DOHH2 (cell line): Measurements from ENCODE around the gene PPP1R1B.

Experiments
- H3F3A ChIP-seq: fragments of 200-600 bp; sonication (generic), shearing (Covaris generic); 2 replicates; pipeline ENCODE4 v1.6.0; 2016; ENCODE audit warnings: antibody characterized with exemption, mild to moderate bottlenecking; ENCODE audit not compliant: control insufficient read depth, insufficient read depth
- H3K27ac ChIP-seq: fragments of 200-600 bp; sonication (generic); 2 replicates; pipeline ENCODE4 v1.5.1; 2014; ENCODE audit warnings: low read depth, mild to moderate bottlenecking, low read length, moderate library complexity
- H3K27me3 ChIP-seq: fragments of 200-600 bp; sonication (generic); 2 replicates; pipeline ENCODE4 v1.6.1; 2014; ENCODE audit warnings: mild to moderate bottlenecking, low read length, mixed read lengths; ENCODE audit not compliant: control insufficient read depth
- H3K36me3 ChIP-seq: fragments of 200-600 bp; sonication (generic); 2 replicates; pipeline ENCODE4 v1.6.1; 2014; ENCODE audit warnings: mild to moderate bottlenecking, low read length, moderate library complexity, mixed read lengths; ENCODE audit not compliant: control insufficient read depth
- H3K4me1 ChIP-seq: fragments of 200-600 bp; sonication (generic); 2 replicates; pipeline ENCODE4 v1.6.1; 2014; ENCODE audit warnings: mild to moderate bottlenecking, low read length, mixed read lengths; ENCODE audit not compliant: control insufficient read depth
- H3K4me2 ChIP-seq: fragments of 200-600 bp; sonication (generic); 2 replicates; pipeline ENCODE4 v1.6.0; 2014; ENCODE audit warnings: mild to moderate bottlenecking, low read length, moderate library complexity
- H3K4me3 ChIP-seq: fragments of 200-600 bp; sonication (generic); 2 replicates; pipeline ENCODE4 v1.5.1; 2014; ENCODE audit warnings: mild to moderate bottlenecking, low read length, mixed read lengths
- H3K79me2 ChIP-seq: fragments of 200-600 bp; sonication (generic); 2 replicates; pipeline ENCODE4 v1.6.1; 2014; ENCODE audit warnings: mild to moderate bottlenecking, low read length, mixed read lengths; ENCODE audit not compliant: control insufficient read depth
- H3K9me2 ChIP-seq: fragments of 200-600 bp; sonication (generic); replicated peaks from 2 replicates; pipeline ENCODE4 v1.6.1; 2014; ENCODE audit warnings: mild to moderate bottlenecking, low read length, mixed read lengths; ENCODE audit not compliant: control insufficient read depth
- H3K9me3 ChIP-seq: fragments of 200-600 bp; sonication (generic); 2 replicates; pipeline ENCODE4 v1.6.1; 2014; ENCODE audit warnings: antibody characterized with exemption, low read length, mixed read lengths; ENCODE audit not compliant: control insufficient read depth, insufficient read depth
- H4K20me1 ChIP-seq: fragments of 200-600 bp; sonication (generic); 2 replicates; pipeline ENCODE4 v1.6.0; 2014; ENCODE audit warnings: low read depth, mild to moderate bottlenecking, antibody characterized with exemption, low read length, moderate library complexity; ENCODE audit not compliant: control insufficient read depth, insufficient read depth
- EZH2phosphoT487 ChIP-seq: fragments of 200-600 bp; sonication (generic); IDR thresholded peaks from 2 replicates; pipeline ENCODE4 v1.6.1; 2017; ENCODE audit warnings: borderline replicate concordance, mild to moderate bottlenecking, antibody characterized with exemption, low read length, moderate library complexity, mixed read lengths
- TF ChIP-seq, protein P1 (sequence below): fragments of 200-600 bp; sonication (generic); IDR thresholded peaks from one replicate; pipeline ENCODE4 v1.5.1; 2014; ENCODE audit warnings: antibody characterized with exemption, mild to moderate bottlenecking, low read depth, low read length; ENCODE audit not compliant: poor library complexity, severe bottlenecking

The PPP1R1B gene

GRCh38 chr17:39639566-39640458, 13.1 kb downstream of the PPP1R1B start:
- Histone ChIP-seq H3K79me2 (peaks cover 77% of the 10 kb centered on the region), H3K36me3 (peaks cover 9% of the 10 kb centered on the region; the same call in 1 of the 2 replicates), H3K4me3 (no peak overlapping the region), H3K9me3 (no peaks in the 10 kb centered on the region), H3F3A (no peaks in the 10 kb centered on the region), H4K20me1 (peaks cover 12% of the 10 kb centered on the region; the same call in 1 of the 2 replicates), H3K27ac (no peak overlapping the region), H3K4me1 (peaks cover 22% of the 10 kb centered on the region), H3K4me2 (no peak overlapping the region), H3K9me2 (no peaks in the 10 kb centered on the region), H3K27me3 (no peaks in the 10 kb centered on the region)
- no peak for TF ChIP-seq EZH2phosphoT487
- TF ChIP-seq, protein P1, sequence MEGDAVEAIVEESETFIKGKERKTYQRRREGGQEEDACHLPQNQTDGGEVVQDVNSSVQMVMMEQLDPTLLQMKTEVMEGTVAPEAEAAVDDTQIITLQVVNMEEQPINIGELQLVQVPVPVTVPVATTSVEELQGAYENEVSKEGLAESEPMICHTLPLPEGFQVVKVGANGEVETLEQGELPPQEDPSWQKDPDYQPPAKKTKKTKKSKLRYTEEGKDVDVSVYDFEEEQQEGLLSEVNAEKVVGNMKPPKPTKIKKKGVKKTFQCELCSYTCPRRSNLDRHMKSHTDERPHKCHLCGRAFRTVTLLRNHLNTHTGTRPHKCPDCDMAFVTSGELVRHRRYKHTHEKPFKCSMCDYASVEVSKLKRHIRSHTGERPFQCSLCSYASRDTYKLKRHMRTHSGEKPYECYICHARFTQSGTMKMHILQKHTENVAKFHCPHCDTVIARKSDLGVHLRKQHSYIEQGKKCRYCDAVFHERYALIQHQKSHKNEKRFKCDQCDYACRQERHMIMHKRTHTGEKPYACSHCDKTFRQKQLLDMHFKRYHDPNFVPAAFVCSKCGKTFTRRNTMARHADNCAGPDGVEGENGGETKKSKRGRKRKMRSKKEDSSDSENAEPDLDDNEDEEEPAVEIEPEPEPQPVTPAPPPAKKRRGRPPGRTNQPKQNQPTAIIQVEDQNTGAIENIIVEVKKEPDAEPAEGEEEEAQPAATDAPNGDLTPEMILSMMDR = no peak

DNA sequence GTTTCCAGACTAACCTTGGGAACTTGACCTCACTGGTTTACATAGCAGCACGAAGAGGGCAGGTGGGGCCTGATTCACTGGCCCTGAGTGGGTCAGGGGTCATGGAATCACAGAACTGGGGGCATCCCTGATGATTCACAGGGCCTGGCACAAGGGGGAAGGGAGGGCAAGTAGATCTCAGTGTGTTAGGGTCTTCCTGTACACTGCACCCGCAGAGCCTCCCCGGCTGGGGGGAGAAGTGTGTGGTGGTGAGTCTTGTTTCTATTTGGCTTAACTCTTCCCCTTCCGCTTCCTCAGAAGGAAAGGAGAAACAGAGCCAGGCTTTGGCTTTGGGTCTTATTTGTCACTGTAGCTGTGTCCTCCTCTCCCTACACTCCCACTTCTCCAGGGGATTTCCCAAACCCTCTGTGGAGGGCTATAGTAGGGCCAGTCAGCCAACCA, 13.9 kb downstream of the PPP1R1B start:
- H3K79me2 ChIP-seq = peaks cover 83% of the 10 kb centered on the region

GRCh38 chr17:39641097-39641496, 14.3 kb downstream of the PPP1R1B start:
- TF ChIP-seq, protein P1 = no peak
- no peak for TF ChIP-seq EZH2phosphoT487
- Histone ChIP-seq H3K79me2 (peaks cover 86% of the 10 kb centered on the region), H3K27ac (no peak overlapping the region), H3K27me3 (no peaks in the 10 kb centered on the region), H4K20me1 (peaks cover 15% of the 10 kb centered on the region; the same call in 1 of the 2 replicates), H3K9me3 (no peaks in the 10 kb centered on the region), H3K4me3 (no peak overlapping the region), H3K4me2 (no peak overlapping the region), H3K36me3 (peaks cover 9% of the 10 kb centered on the region; the same call in 1 of the 2 replicates), H3K9me2 (no peaks in the 10 kb centered on the region), H3F3A (no peaks in the 10 kb centered on the region), H3K4me1 (peaks cover 18% of the 10 kb centered on the region)

More for the DNA sequence above, 13.9 kb downstream of the PPP1R1B start:
- Histone ChIP-seq H3K27ac (no peak overlapping the region), H3K4me2 (no peak overlapping the region), H3F3A (no peaks in the 10 kb centered on the region), H3K9me3 (no peaks in the 10 kb centered on the region), H3K36me3 (peaks cover 9% of the 10 kb centered on the region; the same call in 1 of the 2 replicates), H3K9me2 (no peaks in the 10 kb centered on the region), H3K4me3 (no peak overlapping the region), H3K27me3 (no peaks in the 10 kb centered on the region), H3K4me1 (peaks cover 22% of the 10 kb centered on the region), H4K20me1 (peaks cover 15% of the 10 kb centered on the region; the same call in 1 of the 2 replicates)
- TF ChIP-seq EZH2phosphoT487 = no peak
- TF ChIP-seq, protein P1 = no peak
